ENCODE data around the gene FXYD2. TPM values are rescaled to one million over a fixed set of nuclear protein-coding genes. Genes with fewer than 3 reads are reported as not detected.

FXYD2 gene
- total RNA-seq, 1 donor from 2014 or later, result 5.0 TPM

DNA sequence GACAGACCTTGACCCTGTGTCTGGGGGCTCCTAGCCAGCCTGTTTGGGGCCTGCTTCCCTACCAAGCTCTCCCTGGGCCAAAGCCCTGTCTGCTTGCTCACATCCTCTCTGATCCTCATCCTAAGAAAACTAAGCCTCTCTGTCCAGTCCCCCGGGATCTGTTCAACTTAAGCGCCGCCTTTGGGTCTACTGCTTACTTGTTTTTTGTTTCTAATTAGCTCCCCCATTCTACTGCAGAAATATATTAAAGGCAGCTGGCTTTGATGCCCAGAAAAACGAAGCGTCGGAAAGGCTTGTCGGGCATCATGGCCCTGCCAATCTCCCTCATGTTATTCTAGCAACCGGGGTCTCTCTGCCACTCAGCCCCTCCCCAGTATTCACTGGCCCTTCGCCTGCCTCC lies 31.0 kb downstream of the FXYD2 start:
- TF ChIP-seq, protein P1, sequence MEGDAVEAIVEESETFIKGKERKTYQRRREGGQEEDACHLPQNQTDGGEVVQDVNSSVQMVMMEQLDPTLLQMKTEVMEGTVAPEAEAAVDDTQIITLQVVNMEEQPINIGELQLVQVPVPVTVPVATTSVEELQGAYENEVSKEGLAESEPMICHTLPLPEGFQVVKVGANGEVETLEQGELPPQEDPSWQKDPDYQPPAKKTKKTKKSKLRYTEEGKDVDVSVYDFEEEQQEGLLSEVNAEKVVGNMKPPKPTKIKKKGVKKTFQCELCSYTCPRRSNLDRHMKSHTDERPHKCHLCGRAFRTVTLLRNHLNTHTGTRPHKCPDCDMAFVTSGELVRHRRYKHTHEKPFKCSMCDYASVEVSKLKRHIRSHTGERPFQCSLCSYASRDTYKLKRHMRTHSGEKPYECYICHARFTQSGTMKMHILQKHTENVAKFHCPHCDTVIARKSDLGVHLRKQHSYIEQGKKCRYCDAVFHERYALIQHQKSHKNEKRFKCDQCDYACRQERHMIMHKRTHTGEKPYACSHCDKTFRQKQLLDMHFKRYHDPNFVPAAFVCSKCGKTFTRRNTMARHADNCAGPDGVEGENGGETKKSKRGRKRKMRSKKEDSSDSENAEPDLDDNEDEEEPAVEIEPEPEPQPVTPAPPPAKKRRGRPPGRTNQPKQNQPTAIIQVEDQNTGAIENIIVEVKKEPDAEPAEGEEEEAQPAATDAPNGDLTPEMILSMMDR (IDR thresholded peaks at IDR 0.05; ENCODE audit: insufficient read depth, low read length, poor library complexity, severe bottlenecking), result no peak
- Histone ChIP-seq H3K27me3 (ENCODE audit: control insufficient read depth, insufficient read depth, low read length) (peaks cover 41% of the 10 kb centered on the region), H3K4me3 (ENCODE audit: low read depth, low read length) (no peak overlapping the region), H3K36me3 (ENCODE audit: control insufficient read depth, insufficient read depth, low read length) (no peaks in the 10 kb centered on the region)
- no peak for DNase-seq (ENCODE audit: low read depth)

DNA sequence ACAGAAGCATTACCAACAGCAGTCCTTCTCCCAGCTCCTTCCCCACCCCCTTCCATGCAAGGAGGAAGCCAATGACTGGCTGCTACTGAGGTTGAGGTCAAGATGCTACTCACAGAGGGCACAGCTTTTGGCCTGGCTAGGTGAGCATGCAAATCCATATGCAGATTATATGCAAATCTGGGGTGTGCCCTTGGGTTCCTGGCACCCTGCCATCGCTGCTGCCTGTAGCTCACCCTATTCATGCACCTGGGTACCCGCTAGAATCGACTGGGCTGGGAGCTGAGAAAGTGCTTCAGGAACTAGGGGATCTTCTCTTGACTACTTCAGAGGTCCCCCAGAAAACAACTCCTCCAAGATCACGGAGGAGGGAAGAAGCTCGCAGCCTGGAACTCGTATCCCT lies 31.6 kb downstream of the FXYD2 start:
- TF ChIP-seq, protein P1 (IDR thresholded peaks at IDR 0.05; ENCODE audit: insufficient read depth, low read length, poor library complexity, severe bottlenecking), result no peak
- H3K4me3 ChIP-seq (ENCODE audit: low read depth, low read length), result no peak overlapping the region
- H3K36me3 ChIP-seq (ENCODE audit: control insufficient read depth, insufficient read depth, low read length), result no peaks in the 10 kb centered on the region
- peaks cover 41% of the 10 kb centered on the region for H3K27me3 ChIP-seq (ENCODE audit: control insufficient read depth, insufficient read depth, low read length)
- DNase-seq (ENCODE audit: low read depth), result no peak

DNA sequence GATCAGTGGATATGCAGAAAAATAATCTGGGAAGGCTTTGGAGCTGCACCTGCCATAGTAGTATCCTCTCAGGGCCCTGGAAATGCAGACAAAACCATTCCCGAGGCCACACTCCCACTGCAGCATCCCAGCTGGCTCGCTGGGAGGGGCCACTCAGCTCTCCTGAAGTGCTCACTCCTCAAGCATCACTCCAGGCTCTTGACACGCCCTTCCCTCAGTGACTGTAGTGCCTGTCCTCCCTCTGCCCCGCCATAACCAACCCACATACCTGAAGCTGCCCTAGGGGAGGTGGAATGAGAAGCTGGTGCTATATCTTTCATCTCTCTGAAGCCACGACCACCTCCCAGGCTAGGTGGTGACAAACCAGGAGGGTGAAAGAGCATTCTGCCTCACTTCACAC lies 32.3 kb downstream of the FXYD2 start:
- TF ChIP-seq, protein P1 (IDR thresholded peaks at IDR 0.05; ENCODE audit: insufficient read depth, low read length, poor library complexity, severe bottlenecking), result no peak
- Histone ChIP-seq H3K36me3 (ENCODE audit: control insufficient read depth, insufficient read depth, low read length) (no peaks in the 10 kb centered on the region), H3K27me3 (ENCODE audit: control insufficient read depth, insufficient read depth, low read length) (peaks cover 35% of the 10 kb centered on the region), H3K4me3 (ENCODE audit: low read depth, low read length) (no peak overlapping the region)
- DNase-seq (ENCODE audit: low read depth), result no peak

DNA sequence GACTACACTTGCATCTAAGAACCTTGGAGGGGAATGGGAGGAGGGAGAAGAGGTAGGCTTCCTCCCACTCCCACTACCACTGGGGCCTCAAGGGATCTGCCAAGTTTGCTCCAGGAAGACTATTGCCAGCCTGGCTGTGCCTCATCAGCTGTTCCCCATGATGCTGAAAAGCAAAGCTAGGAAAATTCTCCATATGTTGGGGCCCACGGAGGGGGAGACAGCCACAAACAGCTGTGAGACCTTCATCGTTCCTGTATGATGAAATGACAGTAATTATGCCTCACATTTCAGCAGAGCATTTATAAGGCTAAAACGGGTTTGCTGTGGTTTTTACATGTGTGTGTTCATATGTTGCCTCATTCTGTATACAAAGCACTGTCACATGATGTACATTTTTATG lies 34.3 kb downstream of the FXYD2 start:
- no peak for DNase-seq (ENCODE audit: low read depth)
- peaks cover 28% of the 10 kb centered on the region for H3K27me3 ChIP-seq (ENCODE audit: control insufficient read depth, insufficient read depth, low read length)

DNA sequence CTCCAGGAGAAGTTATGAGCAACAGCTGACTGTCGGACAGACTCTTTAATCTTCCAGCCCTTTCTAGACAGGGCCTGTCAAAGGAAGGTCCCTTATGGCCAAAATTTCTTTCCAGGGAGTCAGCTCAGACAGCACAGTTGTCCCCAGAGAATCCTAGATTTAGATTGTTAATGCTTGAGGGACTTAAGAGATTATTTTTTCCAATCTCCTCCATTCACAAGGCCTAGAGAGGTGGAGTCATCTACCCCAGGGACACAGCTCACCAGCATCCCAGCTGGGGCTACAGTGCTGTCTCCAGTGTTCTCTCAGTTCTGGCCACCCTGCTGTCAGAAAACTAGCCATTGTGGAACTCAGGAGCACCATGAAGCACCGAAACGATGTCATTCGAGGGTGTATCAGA lies 35.3 kb downstream of the FXYD2 start:
- TF ChIP-seq, protein P1 (IDR thresholded peaks at IDR 0.05; ENCODE audit: insufficient read depth, low read length, poor library complexity, severe bottlenecking), result no peak
- no peaks in the 10 kb centered on the region for H3K36me3 ChIP-seq (ENCODE audit: control insufficient read depth, insufficient read depth, low read length)
- H3K4me3 ChIP-seq (ENCODE audit: low read depth, low read length), result no peak overlapping the region
- DNase-seq (ENCODE audit: low read depth), result no peak
- peaks cover 26% of the 10 kb centered on the region for H3K27me3 ChIP-seq (ENCODE audit: control insufficient read depth, insufficient read depth, low read length)

More for the DNA sequence above, 34.3 kb downstream of the FXYD2 start:
- TF ChIP-seq, protein P1 (IDR thresholded peaks at IDR 0.05; ENCODE audit: insufficient read depth, low read length, poor library complexity, severe bottlenecking), result no peak
- Histone ChIP-seq H3K4me3 (ENCODE audit: low read depth, low read length) (no peak overlapping the region), H3K36me3 (ENCODE audit: control insufficient read depth, insufficient read depth, low read length) (no peaks in the 10 kb centered on the region)

DNA sequence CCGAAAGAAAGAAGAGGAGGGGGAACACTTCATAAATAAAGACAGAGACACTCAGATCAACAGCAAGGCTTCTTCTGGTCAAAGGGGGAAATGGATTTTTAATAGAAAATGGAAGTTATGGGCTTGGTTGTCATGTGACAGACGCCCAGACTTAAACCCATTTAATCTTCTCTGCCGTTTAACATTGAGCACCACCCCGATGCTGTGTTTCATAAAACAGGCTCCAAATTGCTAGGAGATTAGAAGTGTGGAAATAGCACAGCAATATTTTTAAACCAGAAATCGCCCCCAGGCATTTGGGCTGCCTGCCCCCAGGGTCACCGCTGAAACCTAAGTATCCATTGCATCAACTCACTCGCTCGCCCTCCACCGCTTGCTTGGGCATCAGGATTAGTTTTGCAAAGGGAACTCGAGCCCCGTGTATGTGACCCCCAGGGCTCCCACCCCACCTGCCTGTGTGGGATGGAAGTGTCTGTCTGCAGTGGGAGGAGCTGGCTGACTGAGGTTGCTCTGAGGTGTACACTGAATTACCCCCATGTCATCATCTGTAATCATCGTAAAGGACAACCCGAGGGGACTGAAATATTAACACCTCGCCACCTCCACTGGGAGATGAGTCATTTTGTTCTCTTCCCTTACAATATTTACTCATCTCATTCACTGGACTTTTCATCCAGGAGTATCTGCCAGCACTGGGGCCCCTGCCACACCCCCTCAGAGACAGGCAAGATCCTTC lies 38.2 kb downstream of the FXYD2 start:
- Histone ChIP-seq H3K36me3 (ENCODE audit: control insufficient read depth, insufficient read depth, low read length) (no peaks in the 10 kb centered on the region), H3K4me3 (ENCODE audit: low read depth, low read length) (no peak overlapping the region), H3K27me3 (ENCODE audit: control insufficient read depth, insufficient read depth, low read length) (peaks cover 26% of the 10 kb centered on the region)
- no peak for DNase-seq (ENCODE audit: low read depth)
- TF ChIP-seq, protein P1 (IDR thresholded peaks at IDR 0.05; ENCODE audit: insufficient read depth, low read length, poor library complexity, severe bottlenecking), result no peak
